K562 (cell line): ENCODE data around the gene PKLR. TPM values are rescaled to one million over a fixed set of nuclear protein-coding genes. Genes with fewer than 3 reads are reported as not detected.

Source experiments
- ADNP ChIP-seq: fragments of 200-800 bp; sonication (Bioruptor generic); IDR thresholded peaks from 2 replicates; pipeline ENCODE4 v1.6.1; 2016; ENCODE audit warnings: missing genetic modification characterization, missing compliant biosample characterization
- BRD4 ChIP-seq: fragments of 200-600 bp; sonication (generic); IDR thresholded peaks from 2 replicates; pipeline ENCODE4 v1.6.1; 2017; ENCODE audit warnings: inconsistent platforms
- CAMTA2 ChIP-seq: fragments of 250-450 bp; sonication (Bioruptor Pico); conservative IDR thresholded peaks from 2 replicates; pipeline ENCODE4 v1.5.1; 2022
- CBX8 ChIP-seq: fragments of 200-600 bp; sonication (generic); IDR thresholded peaks from 2 replicates; pipeline ENCODE4 v1.6.1; 2012; ENCODE audit warnings: borderline replicate concordance, mixed run types, low read depth, mild to moderate bottlenecking, moderate library complexity, mixed read lengths, low read length, control low read depth, inconsistent platforms; ENCODE audit not compliant: poor library complexity, severe bottlenecking; ENCODE audit errors: extremely low read depth
- DNMT1 ChIP-seq: fragments of 450-650 bp; IDR thresholded peaks from 2 replicates; pipeline ENCODE4 v1.6.1; 2016; ENCODE audit warnings: antibody characterized with exemption, mild to moderate bottlenecking
- ELF1 ChIP-seq: fragments of 200-800 bp; sonication (Bioruptor generic); IDR thresholded peaks from 2 replicates; pipeline ENCODE4 v1.6.1; 2016; ENCODE audit warnings: missing genetic modification characterization, missing compliant biosample characterization
- NBN ChIP-seq: fragments of 450-650 bp; IDR thresholded peaks from 2 replicates; pipeline ENCODE4 v1.6.1; 2016; ENCODE audit warnings: low read depth, mild to moderate bottlenecking
- NELFE ChIP-seq: IDR thresholded peaks from 2 replicates; pipeline ENCODE4 v1.6.1; 2011; ENCODE audit warnings: mild to moderate bottlenecking; ENCODE audit not compliant: insufficient read depth, insufficient read length
- PCBP2 ChIP-seq: fragments of 200-400 bp; formaldehyde crosslinking; IDR thresholded peaks from 2 replicates; pipeline ENCODE4 v1.6.1; 2018; ENCODE audit warnings: low read length, low read depth, mild to moderate bottlenecking, moderate library complexity; ENCODE audit not compliant: poor library complexity, severe bottlenecking
- POLR2B ChIP-seq: fragments of 450-650 bp; IDR thresholded peaks from 2 replicates; pipeline ENCODE4 v1.6.1; 2018; ENCODE audit warnings: low read depth; ENCODE audit not compliant: partially characterized antibody
- TAF1 ChIP-seq: IDR thresholded peaks from 2 replicates; pipeline ENCODE4 v1.6.1; 2011; ENCODE audit warnings: mild to moderate bottlenecking, low read length, moderate library complexity; ENCODE audit not compliant: insufficient read depth, control insufficient read depth, severe bottlenecking; ENCODE audit errors: extremely low read depth
- TBP ChIP-seq: optimal IDR thresholded peaks from 2 replicates; pipeline ENCODE3; 2011; ENCODE audit warnings: low read depth, low read length, improper control_type of control experiment
- TEAD4 ChIP-seq, 2 experiments: sonication (generic) in 1 of 2; formaldehyde crosslinking in 1 of 2; IDR thresholded peaks; 2 replicates each; pipeline versions ENCODE4 v1.6.1 to v1.8.0; 2012 to 2022; ENCODE audit warnings: borderline replicate concordance in 1 of 2, inconsistent platforms in 1 of 2, low read length in 1 of 2, mild to moderate bottlenecking in 1 of 2, missing genetic modification reagents in 1 of 2
- TOE1 ChIP-seq, 2 experiments: fragments of 450-650 bp in 1 of 2; sonication (generic) in 1 of 2; formaldehyde crosslinking in 1 of 2; IDR thresholded peaks; 2 replicates each; pipeline versions ENCODE4 v1.7.1 to v1.8.0; 2016 to 2022; ENCODE audit warnings: borderline replicate concordance in 2 of 2, mild to moderate bottlenecking in 2 of 2, antibody characterized with exemption in 1 of 2, inconsistent platforms in 1 of 2, low read depth in 1 of 2, missing genetic modification reagents in 1 of 2, moderate library complexity in 1 of 2
- polyA plus RNA-seq, 8 experiments: library from polyadenylated mRNA; depleted of rRNA in 4 of 8; stranded (reverse) in 5 of 8; unstranded in 3 of 8; fragments of >200 nt; fragmentation: Nextera tagmentation in 2 of 8; fragmentation: Illumina TruSeq in 1 of 8; extraction: Ambion mirVana in 2 of 8; extraction: Trizol in 1 of 8; gene quantifications; 2 replicates each; pipeline versions ENCODE4 v1.2.1 to v1.2.3, GENCODE V29; 2011 to 2014; ENCODE audit warnings: inconsistent platforms in 1 of 8, missing spikeins in 1 of 8
- total RNA-seq, 7 experiments: library from RNA; depleted of rRNA in 6 of 7; stranded (reverse); fragments of >200 nt in 6 of 7; fragmentation: Illumina TruSeq in 2 of 7; extraction: Trizol in 2 of 7; gene quantifications; 2 replicates each; pipeline versions ENCODE4 v1.2.1 to v1.2.3, GENCODE V29; 2011 to 2021; ENCODE audit warnings: low replicate concordance in 1 of 7
- TF ChIP-seq, protein P1 (sequence below): fragments of 250-450 bp; sonication (Bioruptor Pico); IDR thresholded peaks from 2 replicates; pipeline ENCODE4 v1.5.0; 2021; ENCODE audit warnings: mild to moderate bottlenecking, moderate library complexity
- TF ChIP-seq, protein P2 (sequence below): sonication (generic); formaldehyde crosslinking; IDR thresholded peaks from 2 replicates; pipeline ENCODE4 v1.8.1; 2023; ENCODE audit warnings: mild to moderate bottlenecking, missing genetic modification reagents
- TF ChIP-seq, protein P3 (sequence below): fragments of 450-650 bp; IDR thresholded peaks from 2 replicates; pipeline ENCODE4 v1.6.1; 2016; ENCODE audit warnings: low read depth, mild to moderate bottlenecking, moderate library complexity
- TF ChIP-seq, protein P4 (sequence below): fragments of 450-650 bp; IDR thresholded peaks from one replicate; pipeline ENCODE4 v1.6.1; 2018; ENCODE audit warnings: mild to moderate bottlenecking, moderate library complexity; ENCODE audit not compliant: partially characterized antibody
- TF ChIP-seq, protein P5 (sequence below): fragments of 450-650 bp; conservative IDR thresholded peaks from 2 replicates; pipeline ENCODE4 v1.6.1; 2016; ENCODE audit warnings: missing genetic modification characterization, low read depth, mild to moderate bottlenecking, missing compliant biosample characterization, moderate library complexity

Gene PKLR
- total and polyA plus RNA-seq, 9 of the 15 experiments (the other 6 are each of a cell fraction or from before 2014, with no cell fraction given), result 10.7 to 78.4 (median 38.2) TPM

DNA sequence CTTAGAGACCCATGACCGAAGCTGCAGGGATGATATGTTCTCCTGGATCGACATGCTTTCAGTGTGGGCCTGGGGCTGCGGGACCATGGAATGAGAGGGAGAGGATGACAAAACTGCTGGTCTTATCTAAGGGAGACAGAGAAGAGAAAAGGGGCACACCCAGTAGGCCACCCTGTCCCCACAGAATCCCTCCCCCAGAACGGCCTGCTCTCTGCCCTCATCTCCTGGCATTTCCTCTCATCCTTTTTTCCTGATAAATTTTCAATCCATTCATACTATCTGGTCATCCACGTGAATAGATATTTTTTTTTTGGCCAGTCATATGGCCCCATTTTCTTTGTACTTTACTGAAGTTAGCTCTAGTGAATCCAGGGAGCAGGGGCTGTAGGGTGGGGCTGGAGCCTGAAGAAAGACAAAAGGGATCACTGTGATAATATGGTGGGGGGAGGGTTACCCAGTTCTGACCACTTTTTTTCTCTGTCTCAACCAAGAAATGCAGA, at the start of gene PKLR (continued):
- TF ChIP-seq, protein P1, sequence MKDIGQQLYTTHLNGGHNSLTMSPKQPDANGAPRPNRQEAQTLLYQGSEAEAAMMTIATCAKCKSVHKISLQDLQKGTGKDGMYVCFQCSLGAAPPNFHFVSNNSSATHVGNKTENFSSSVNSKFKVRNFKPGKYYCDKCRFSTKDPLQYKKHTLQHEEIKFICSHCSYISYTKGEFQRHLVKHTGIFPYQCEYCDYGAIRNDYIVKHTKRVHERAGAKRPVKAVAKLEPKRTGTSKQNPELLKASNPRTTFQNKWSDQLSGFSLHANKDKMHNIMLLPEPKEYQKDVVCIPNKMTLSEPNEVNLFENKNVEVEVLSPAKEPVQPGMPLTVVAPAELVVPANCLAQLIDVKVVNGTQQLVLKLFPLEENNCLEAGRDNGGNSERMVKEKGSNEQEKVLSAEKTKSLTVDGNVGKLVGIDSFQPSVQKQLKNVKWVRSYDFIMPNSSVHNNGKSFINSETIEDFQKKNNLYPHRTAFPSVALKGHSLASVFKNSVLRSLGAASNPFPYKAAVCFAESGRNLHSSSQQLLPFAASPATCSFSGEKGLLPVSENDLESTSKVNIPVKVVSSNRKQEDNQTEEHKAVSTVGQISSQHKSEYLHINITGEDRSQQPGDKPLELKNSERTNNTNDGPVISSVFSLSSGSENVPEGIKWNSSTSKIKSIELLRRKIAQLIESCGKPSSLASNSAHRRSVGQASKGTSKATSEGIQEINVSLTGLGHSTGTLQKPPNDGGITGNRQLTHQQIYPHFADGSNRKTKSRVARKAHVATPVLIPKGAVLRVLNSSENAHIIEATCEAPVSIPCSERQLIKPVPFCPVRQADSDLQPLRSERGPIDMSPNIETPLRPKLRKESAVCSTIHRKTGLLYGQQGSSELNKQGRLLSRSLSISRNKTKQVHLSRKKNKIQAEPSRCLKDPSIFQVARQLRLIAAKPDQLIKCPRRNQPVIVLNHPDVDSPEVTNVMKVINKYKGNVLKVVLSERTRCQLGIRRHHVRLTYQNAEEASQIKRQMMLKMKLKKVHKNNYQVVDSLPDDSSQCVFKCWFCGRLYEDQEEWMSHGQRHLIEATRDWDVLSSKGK (CRISPR knock-in tag), result no peak
- TF ChIP-seq BRD4 (no peak), NBN (no peak), DNMT1 (no peak), CAMTA2 (CRISPR knock-in tag) (no peak), TOE1 (IDR thresholded peaks at IDR 0.05; ENCODE audit: borderline replicate concordance) (0 out of 2 replicates have a peak, but pooled peaks have one; percentile 27), TOE1 (CRISPR knock-in tag; IDR thresholded peaks at IDR 0.05; ENCODE audit: borderline replicate concordance, low read depth) (no peak), PCBP2 (no peak), NELFE (no peak), CBX8 (no peak), POLR2B (peak; percentile 27), TBP (peak; percentile 74), TAF1 (peak; percentile 55), TEAD4 (IDR thresholded peaks at IDR 0.05; ENCODE audit: low read length) (peak; percentile 31; the same call in 1 of the 2 replicates), TEAD4 (CRISPR knock-in tag; IDR thresholded peaks at IDR 0.05; ENCODE audit: borderline replicate concordance) (no peak), ADNP (no peak), ELF1 (tag) (no peak)
- TF ChIP-seq, protein P2, sequence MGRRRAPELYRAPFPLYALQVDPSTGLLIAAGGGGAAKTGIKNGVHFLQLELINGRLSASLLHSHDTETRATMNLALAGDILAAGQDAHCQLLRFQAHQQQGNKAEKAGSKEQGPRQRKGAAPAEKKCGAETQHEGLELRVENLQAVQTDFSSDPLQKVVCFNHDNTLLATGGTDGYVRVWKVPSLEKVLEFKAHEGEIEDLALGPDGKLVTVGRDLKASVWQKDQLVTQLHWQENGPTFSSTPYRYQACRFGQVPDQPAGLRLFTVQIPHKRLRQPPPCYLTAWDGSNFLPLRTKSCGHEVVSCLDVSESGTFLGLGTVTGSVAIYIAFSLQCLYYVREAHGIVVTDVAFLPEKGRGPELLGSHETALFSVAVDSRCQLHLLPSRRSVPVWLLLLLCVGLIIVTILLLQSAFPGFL (CRISPR knock-in tag), result no peak
- TF ChIP-seq, protein P3, sequence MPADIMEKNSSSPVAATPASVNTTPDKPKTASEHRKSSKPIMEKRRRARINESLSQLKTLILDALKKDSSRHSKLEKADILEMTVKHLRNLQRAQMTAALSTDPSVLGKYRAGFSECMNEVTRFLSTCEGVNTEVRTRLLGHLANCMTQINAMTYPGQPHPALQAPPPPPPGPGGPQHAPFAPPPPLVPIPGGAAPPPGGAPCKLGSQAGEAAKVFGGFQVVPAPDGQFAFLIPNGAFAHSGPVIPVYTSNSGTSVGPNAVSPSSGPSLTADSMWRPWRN, result no peak
- TF ChIP-seq, protein P4, sequence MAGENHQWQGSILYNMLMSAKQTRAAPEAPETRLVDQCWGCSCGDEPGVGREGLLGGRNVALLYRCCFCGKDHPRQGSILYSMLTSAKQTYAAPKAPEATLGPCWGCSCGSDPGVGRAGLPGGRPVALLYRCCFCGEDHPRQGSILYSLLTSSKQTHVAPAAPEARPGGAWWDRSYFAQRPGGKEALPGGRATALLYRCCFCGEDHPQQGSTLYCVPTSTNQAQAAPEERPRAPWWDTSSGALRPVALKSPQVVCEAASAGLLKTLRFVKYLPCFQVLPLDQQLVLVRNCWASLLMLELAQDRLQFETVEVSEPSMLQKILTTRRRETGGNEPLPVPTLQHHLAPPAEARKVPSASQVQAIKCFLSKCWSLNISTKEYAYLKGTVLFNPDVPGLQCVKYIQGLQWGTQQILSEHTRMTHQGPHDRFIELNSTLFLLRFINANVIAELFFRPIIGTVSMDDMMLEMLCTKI, result no peak
- TF ChIP-seq, protein P5, sequence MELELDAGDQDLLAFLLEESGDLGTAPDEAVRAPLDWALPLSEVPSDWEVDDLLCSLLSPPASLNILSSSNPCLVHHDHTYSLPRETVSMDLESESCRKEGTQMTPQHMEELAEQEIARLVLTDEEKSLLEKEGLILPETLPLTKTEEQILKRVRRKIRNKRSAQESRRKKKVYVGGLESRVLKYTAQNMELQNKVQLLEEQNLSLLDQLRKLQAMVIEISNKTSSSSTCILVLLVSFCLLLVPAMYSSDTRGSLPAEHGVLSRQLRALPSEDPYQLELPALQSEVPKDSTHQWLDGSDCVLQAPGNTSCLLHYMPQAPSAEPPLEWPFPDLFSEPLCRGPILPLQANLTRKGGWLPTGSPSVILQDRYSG (tag), result no peak
